SU-DHL-6 (cell line): ENCODE data around the gene DNM2.

ENCODE experiments used
- EZH2phosphoT487 ChIP-seq: fragments of 200-600 bp; sonication (generic), shearing (Covaris generic); conservative IDR thresholded peaks from 2 replicates; pipeline ENCODE4 v1.6.1; 2018; ENCODE audit warnings: mild to moderate bottlenecking, antibody characterized with exemption, low read length, moderate library complexity, mixed read lengths
- TF ChIP-seq, protein P1 (sequence below): fragments of 200-600 bp; sonication (generic); IDR thresholded peaks from one replicate; pipeline ENCODE4 v1.5.1; 2017; ENCODE audit warnings: antibody characterized with exemption, mild to moderate bottlenecking, low read length, moderate library complexity; ENCODE audit not compliant: insufficient read depth, poor library complexity, severe bottlenecking

- TF ChIP-seq, protein P1, sequence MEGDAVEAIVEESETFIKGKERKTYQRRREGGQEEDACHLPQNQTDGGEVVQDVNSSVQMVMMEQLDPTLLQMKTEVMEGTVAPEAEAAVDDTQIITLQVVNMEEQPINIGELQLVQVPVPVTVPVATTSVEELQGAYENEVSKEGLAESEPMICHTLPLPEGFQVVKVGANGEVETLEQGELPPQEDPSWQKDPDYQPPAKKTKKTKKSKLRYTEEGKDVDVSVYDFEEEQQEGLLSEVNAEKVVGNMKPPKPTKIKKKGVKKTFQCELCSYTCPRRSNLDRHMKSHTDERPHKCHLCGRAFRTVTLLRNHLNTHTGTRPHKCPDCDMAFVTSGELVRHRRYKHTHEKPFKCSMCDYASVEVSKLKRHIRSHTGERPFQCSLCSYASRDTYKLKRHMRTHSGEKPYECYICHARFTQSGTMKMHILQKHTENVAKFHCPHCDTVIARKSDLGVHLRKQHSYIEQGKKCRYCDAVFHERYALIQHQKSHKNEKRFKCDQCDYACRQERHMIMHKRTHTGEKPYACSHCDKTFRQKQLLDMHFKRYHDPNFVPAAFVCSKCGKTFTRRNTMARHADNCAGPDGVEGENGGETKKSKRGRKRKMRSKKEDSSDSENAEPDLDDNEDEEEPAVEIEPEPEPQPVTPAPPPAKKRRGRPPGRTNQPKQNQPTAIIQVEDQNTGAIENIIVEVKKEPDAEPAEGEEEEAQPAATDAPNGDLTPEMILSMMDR = no peak
- TF ChIP-seq EZH2phosphoT487 = no peak
Measured at GRCh38 chr19:10800488-10800887, 82.6 kb downstream of the DNM2 start.
